DND-41 (cell line): ENCODE results near the gene ZNF117.

Source experiments
- ATAC-seq: fragments of 200-7000 bp; cut with Tn5 transposase; 3 replicates; pipeline ENCODE4 v1.9.1; 2021; ENCODE audit warnings: low read depth; ENCODE audit not compliant: insufficient read depth
- DNase-seq: peaks from one replicate; pipeline ENCODE4 v3.0.0-alpha.2; 2020
- H2AFZ ChIP-seq: 2 replicates; pipeline ENCODE4 v1.6.0; 2012; ENCODE audit warnings: low read depth, low read length
- H3K27ac ChIP-seq: 2 replicates; pipeline ENCODE4 v1.5.1; 2012; ENCODE audit warnings: low read length, inconsistent platforms
- H3K27me3 ChIP-seq: fragments of 200-600 bp; sonication (generic); 2 replicates; pipeline ENCODE4 v1.6.0; 2012; ENCODE audit warnings: low read length, mild to moderate bottlenecking, inconsistent platforms; ENCODE audit not compliant: insufficient read depth, poor library complexity
- H3K36me3 ChIP-seq: 2 replicates; pipeline ENCODE4 v1.5.1; 2012; ENCODE audit warnings: low read length, inconsistent platforms; ENCODE audit not compliant: insufficient read depth
- H3K4me1 ChIP-seq: 2 replicates; pipeline ENCODE4 v1.5.1; 2012; ENCODE audit warnings: mild to moderate bottlenecking, low read length; ENCODE audit not compliant: insufficient read depth
- H3K4me2 ChIP-seq: 2 replicates; pipeline ENCODE4 v1.6.0; 2012; ENCODE audit warnings: mild to moderate bottlenecking, moderate library complexity, low read length, inconsistent platforms; ENCODE audit not compliant: insufficient read depth
- H3K4me3 ChIP-seq, 2 experiments: fragments of 200-600 bp in 1 of 2; shearing (Covaris generic) in 1 of 2; 2 replicates each; pipeline ENCODE4 v1.5.1; 2012 to 2016; ENCODE audit warnings: inconsistent platforms in 2 of 2, low read length in 2 of 2, mild to moderate bottlenecking in 2 of 2, low read depth in 1 of 2, moderate library complexity in 1 of 2
- H3K79me2 ChIP-seq: 2 replicates; pipeline ENCODE4 v1.6.0; 2012; ENCODE audit warnings: low read length, inconsistent platforms; ENCODE audit not compliant: insufficient read depth
- H3K9ac ChIP-seq: 2 replicates; pipeline ENCODE4 v1.6.0; 2012; ENCODE audit warnings: low read depth, mild to moderate bottlenecking, inconsistent platforms, low read length, moderate library complexity
- H3K9me3 ChIP-seq: 2 replicates; pipeline ENCODE4 v1.5.1; 2012; ENCODE audit warnings: low read length, moderate library complexity, mild to moderate bottlenecking, inconsistent platforms; ENCODE audit not compliant: insufficient read depth, severe bottlenecking
- H4K20me1 ChIP-seq: 2 replicates; pipeline ENCODE4 v1.6.0; 2012; ENCODE audit warnings: low read length; ENCODE audit not compliant: insufficient read depth
- EZH2 ChIP-seq: IDR thresholded peaks from 3 replicates; pipeline ENCODE4 v1.6.1; 2012; ENCODE audit warnings: borderline replicate concordance, low read depth, mild to moderate bottlenecking, moderate library complexity, low read length, inconsistent platforms; ENCODE audit not compliant: severe bottlenecking
- TF ChIP-seq, protein P1 (sequence below): IDR thresholded peaks from 2 replicates; pipeline ENCODE4 v1.5.1; 2012; ENCODE audit warnings: borderline replicate concordance, low read length, moderate library complexity, mild to moderate bottlenecking; ENCODE audit not compliant: poor library complexity, severe bottlenecking; ENCODE audit errors: extremely low read depth

ZNF117 gene

DNA sequence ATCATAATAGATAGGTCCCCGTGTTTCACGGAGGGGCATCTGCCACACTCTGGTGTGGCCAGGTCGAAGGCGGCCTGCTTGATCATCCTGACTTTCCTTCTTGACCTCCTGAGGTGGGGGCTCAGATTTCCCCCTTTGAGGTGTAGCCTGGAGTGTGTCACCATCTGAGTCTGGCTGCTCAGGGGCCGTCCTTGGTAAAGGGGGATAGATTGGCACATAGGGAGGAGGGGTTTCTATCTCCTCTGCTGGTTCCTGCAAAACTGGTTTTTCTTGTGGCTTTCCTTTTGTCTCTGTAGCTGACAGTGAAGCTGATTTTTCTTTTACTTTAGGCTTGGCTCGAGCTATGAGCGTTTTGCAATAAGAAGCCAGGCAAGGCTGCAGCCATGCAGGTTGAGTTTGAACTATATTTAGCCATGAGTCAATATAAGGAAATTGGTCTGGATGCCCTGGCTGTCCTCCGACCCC lies 7.1 kb upstream of the ZNF117 start:
- TF ChIP-seq, protein P1, sequence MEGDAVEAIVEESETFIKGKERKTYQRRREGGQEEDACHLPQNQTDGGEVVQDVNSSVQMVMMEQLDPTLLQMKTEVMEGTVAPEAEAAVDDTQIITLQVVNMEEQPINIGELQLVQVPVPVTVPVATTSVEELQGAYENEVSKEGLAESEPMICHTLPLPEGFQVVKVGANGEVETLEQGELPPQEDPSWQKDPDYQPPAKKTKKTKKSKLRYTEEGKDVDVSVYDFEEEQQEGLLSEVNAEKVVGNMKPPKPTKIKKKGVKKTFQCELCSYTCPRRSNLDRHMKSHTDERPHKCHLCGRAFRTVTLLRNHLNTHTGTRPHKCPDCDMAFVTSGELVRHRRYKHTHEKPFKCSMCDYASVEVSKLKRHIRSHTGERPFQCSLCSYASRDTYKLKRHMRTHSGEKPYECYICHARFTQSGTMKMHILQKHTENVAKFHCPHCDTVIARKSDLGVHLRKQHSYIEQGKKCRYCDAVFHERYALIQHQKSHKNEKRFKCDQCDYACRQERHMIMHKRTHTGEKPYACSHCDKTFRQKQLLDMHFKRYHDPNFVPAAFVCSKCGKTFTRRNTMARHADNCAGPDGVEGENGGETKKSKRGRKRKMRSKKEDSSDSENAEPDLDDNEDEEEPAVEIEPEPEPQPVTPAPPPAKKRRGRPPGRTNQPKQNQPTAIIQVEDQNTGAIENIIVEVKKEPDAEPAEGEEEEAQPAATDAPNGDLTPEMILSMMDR = no peak
- no peak for TF ChIP-seq EZH2
- H4K20me1 ChIP-seq = no peaks in the 10 kb centered on the region
- H2AFZ ChIP-seq = no peak overlapping the region
- peaks cover 66% of the 10 kb centered on the region for H3K9me3 ChIP-seq
- no peak for ATAC-seq
- H3K4me3 ChIP-seq = no peak overlapping the region
- H3K9ac ChIP-seq = no peak overlapping the region
- peaks cover 53% of the 10 kb centered on the region for H3K79me2 ChIP-seq
- no peak overlapping the region for H3K27ac ChIP-seq
- peaks cover 62% of the 10 kb centered on the region for H3K36me3 ChIP-seq
- H3K27me3 ChIP-seq = no peaks in the 10 kb centered on the region
- H3K4me1 ChIP-seq = no peaks in the 10 kb centered on the region
- no peak overlapping the region for H3K4me2 ChIP-seq
- DNase-seq = no peak

DNA sequence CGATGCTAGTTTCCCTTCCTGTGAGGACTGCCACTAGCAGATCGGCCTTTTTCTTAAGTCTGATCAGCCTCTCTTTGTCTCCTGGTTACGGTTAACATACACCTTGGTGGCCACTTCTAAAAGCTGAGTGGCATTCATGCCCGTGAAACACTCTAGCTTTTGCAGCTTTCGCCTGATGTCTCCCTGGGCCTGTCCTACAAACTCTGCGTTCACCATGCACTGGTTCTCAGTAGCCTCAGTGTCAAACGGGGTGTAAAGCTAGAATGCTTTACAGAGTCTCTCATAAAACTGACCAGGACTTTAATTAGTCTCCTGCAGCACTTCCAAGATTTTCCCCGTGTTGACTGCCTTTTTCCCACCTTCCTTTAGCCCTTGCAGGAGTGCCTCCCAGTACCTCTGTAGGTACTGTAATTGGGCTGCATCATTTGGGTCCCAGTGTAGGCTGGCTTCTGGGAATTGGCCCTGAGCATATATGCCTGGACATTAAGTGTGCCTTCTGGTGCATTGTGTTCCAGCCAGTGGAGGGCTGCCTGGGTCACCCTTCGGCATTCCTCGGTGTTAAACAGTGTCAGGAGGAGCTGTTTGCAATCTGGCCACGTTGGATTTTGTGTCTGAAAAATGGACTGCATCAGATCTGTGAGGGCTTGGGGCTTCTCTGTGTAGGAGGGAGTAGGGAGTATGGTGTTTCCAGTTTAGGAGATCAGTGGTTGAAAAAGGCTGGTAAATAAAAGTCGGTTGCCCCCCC lies 6.5 kb upstream of the ZNF117 start:
- Histone ChIP-seq H3K79me2 (peaks cover 47% of the 10 kb centered on the region), H3K9me3 (peaks cover 71% of the 10 kb centered on the region), H3K4me2 (no peak overlapping the region), H2AFZ (no peak overlapping the region), H3K27me3 (no peaks in the 10 kb centered on the region), H3K4me3 (no peak overlapping the region), H4K20me1 (no peaks in the 10 kb centered on the region), H3K9ac (no peak overlapping the region), H3K36me3 (peaks cover 67% of the 10 kb centered on the region), H3K27ac (no peak overlapping the region), H3K4me1 (no peaks in the 10 kb centered on the region)
- DNase-seq = no peak
- ATAC-seq = no peak
- TF ChIP-seq, protein P1 = no peak
- TF ChIP-seq EZH2 = no peak

DNA sequence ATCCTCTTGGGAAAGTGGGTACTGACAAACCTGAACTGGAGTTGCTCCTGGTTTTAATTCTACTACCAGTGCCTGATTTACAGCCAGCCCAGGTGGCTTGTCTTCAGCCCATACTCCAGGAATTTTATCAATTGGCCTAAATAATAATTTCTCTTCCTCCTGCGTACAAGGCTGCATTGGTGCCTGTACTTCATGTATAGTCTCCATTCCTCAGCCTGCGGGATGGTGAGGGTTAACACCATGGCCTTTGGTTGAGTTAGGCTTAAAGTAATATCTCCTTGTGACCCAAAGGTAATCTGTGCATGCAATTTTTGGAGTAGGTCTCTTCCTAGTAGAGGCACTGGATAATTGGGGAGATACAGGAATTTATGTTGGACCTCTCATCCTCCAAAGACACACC lies 5.5 kb upstream of the ZNF117 start:
- TF ChIP-seq EZH2 = no peak
- TF ChIP-seq, protein P1 = no peak
- peaks cover 37% of the 10 kb centered on the region for H3K79me2 ChIP-seq
- no peak for ATAC-seq
- H3K4me3 ChIP-seq = no peak overlapping the region
- H2AFZ ChIP-seq = no peak overlapping the region
- DNase-seq = no peak
- H3K27me3 ChIP-seq = no peaks in the 10 kb centered on the region
- no peak overlapping the region for H3K4me2 ChIP-seq
- no peaks in the 10 kb centered on the region for H4K20me1 ChIP-seq
- H3K4me1 ChIP-seq = no peaks in the 10 kb centered on the region
- no peak overlapping the region for H3K9ac ChIP-seq
- peaks cover 68% of the 10 kb centered on the region for H3K36me3 ChIP-seq
- H3K27ac ChIP-seq = no peak overlapping the region
- peaks cover 74% of the 10 kb centered on the region for H3K9me3 ChIP-seq
